Upper lobe of left lung (tissue), 6 donors: ENCODE results near the gene ZYG11B. TPM values are rescaled to one million over a fixed set of nuclear protein-coding genes. Genes with fewer than 3 reads are reported as not detected.
"Not testable (repeated sequence)": the region's sequence is repeated elsewhere in the genome, so short reads cannot be mapped to it uniquely, and the experiment has no call there.

Source experiments
- ATAC-seq, 2 donors: fragments of 200-7000 bp; cut with Tn5 transposase; one replicate each; pipeline ENCODE4 v1.9.1; 2022; ENCODE audit warnings: mild to moderate bottlenecking in 2 of 2, moderate library complexity in 2 of 2; ENCODE audit not compliant: low FRiP score in 2 of 2
- DNase-seq, 2 donors: peaks; one replicate each; pipeline ENCODE4 v3.0.0-alpha.2; 2019 to 2020
- H3K27ac ChIP-seq, 4 donors: fragments of 200-600 bp; sonication (generic); one replicate each; pipeline ENCODE4 v1.5.1; 2016 to 2019
- H3K27me3 ChIP-seq, 4 donors: fragments of 200-600 bp; sonication (generic); one replicate each; pipeline ENCODE4 v1.5.1; 2017 to 2019
- H3K36me3 ChIP-seq, 4 donors: fragments of 200-600 bp; sonication (generic); one replicate each; pipeline ENCODE4 v1.5.1; 2016 to 2019
- H3K4me1 ChIP-seq, 4 donors: fragments of 200-600 bp; sonication (generic); one replicate each; pipeline ENCODE4 v1.5.1; 2018 to 2019
- H3K4me3 ChIP-seq, 4 donors: fragments of 200-600 bp; sonication (generic); one replicate each; pipeline ENCODE4 v1.5.1; 2017 to 2019; ENCODE audit warnings: mild to moderate bottlenecking in 2 of 4, moderate library complexity in 1 of 4
- H3K9me3 ChIP-seq, 4 donors: fragments of 200-600 bp; sonication (generic); one replicate each; pipeline ENCODE4 v1.5.1; 2018 to 2019
- EP300 ChIP-seq, 4 donors: sonication (generic); formaldehyde crosslinking; IDR thresholded peaks; one replicate each; pipeline ENCODE4 v1.5.1; 2017; ENCODE audit warnings: antibody characterized with exemption in 4 of 4, control low read depth in 2 of 4
- POLR2A ChIP-seq, 4 donors: fragments of 450-650 bp; IDR thresholded peaks; one replicate each; pipeline ENCODE4 v1.5.1; 2016 to 2017; ENCODE audit warnings: antibody characterized with exemption in 4 of 4, mild to moderate bottlenecking in 2 of 4
- POLR2AphosphoS5 ChIP-seq, 2 donors: sonication (generic); formaldehyde crosslinking; IDR thresholded peaks; one replicate each; pipeline ENCODE4 v1.5.1; 2017; ENCODE audit warnings: antibody characterized with exemption in 2 of 2
- WGBS, 2 donors: methylation state at CpG; one replicate each; pipeline ENCODE4 v1.1.5; 2017 to 2018; 5-methylcytosine and 5-hydroxymethylcytosine counted together
- total RNA-seq, 6 donors: library from RNA; depleted of rRNA in 4 of 6; stranded (reverse); fragments of >200 nt in 4 of 6; gene quantifications; one replicate each; pipeline versions ENCODE4 v1.1.0 to v1.2.1, GENCODE V29; 2016 to 2021
- TF ChIP-seq, protein P1 (sequence below), 6 experiments: fragments of 450-650 bp in 4 of 6; fragments of 200-600 bp in 2 of 6; sonication (generic) in 2 of 6; IDR thresholded peaks; one replicate each; pipeline ENCODE4 v1.5.1; 2016 to 2019; ENCODE audit warnings: antibody characterized with exemption in 6 of 6
- donor health status: DM: no; HTN: no; CAD: no; lungs with moderate emphysema.
- donor health status: DM: no; HTN: yes; CAD: no; lungs with severe emphysema.

The ZYG11B gene
- total RNA-seq, 6 donors from 2014 or later, result 23.0 to 37.2 (median 25.7) TPM

DNA sequence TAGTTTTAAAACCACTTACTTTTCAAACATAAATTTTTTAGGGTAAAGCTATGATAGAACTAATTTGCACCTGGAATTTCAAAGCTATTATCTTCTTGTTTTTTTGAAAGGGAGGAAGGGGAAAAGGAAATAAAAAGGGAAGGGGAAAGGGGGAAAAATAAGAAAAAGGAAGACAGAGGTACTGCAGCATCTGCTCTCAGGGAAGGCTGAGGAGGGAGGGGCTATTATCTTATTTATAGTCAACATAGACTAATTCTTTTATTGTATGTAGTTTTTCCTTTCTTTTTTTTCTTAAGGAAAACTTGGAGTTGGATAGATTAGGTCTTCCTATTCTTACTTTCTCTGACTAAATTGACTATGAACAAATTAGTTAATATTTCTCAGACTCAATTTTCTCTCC is 74.8 kb downstream of the ZYG11B start:
- Histone ChIP-seq H3K4me3 (no peak overlapping the region), H3K27ac (no peak overlapping the region), H3K27me3 (no peaks in the 10 kb centered on the region), H3K4me1 (no peaks in the 10 kb centered on the region), H3K36me3 (peaks cover 5 to 63% (median 23%) of the 10 kb centered on the region in 4 donors), H3K9me3 (no peaks in the 10 kb centered on the region)
- TF ChIP-seq POLR2AphosphoS5 (IDR thresholded peaks at IDR 0.05) (no peak), POLR2A (IDR thresholded peaks at IDR 0.05) (no peak), EP300 (IDR thresholded peaks at IDR 0.05) (no peak)
- TF ChIP-seq, protein P1, sequence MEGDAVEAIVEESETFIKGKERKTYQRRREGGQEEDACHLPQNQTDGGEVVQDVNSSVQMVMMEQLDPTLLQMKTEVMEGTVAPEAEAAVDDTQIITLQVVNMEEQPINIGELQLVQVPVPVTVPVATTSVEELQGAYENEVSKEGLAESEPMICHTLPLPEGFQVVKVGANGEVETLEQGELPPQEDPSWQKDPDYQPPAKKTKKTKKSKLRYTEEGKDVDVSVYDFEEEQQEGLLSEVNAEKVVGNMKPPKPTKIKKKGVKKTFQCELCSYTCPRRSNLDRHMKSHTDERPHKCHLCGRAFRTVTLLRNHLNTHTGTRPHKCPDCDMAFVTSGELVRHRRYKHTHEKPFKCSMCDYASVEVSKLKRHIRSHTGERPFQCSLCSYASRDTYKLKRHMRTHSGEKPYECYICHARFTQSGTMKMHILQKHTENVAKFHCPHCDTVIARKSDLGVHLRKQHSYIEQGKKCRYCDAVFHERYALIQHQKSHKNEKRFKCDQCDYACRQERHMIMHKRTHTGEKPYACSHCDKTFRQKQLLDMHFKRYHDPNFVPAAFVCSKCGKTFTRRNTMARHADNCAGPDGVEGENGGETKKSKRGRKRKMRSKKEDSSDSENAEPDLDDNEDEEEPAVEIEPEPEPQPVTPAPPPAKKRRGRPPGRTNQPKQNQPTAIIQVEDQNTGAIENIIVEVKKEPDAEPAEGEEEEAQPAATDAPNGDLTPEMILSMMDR (IDR thresholded peaks at IDR 0.05), result no peak
- no peak for ATAC-seq
- DNase-seq, result no peak

DNA sequence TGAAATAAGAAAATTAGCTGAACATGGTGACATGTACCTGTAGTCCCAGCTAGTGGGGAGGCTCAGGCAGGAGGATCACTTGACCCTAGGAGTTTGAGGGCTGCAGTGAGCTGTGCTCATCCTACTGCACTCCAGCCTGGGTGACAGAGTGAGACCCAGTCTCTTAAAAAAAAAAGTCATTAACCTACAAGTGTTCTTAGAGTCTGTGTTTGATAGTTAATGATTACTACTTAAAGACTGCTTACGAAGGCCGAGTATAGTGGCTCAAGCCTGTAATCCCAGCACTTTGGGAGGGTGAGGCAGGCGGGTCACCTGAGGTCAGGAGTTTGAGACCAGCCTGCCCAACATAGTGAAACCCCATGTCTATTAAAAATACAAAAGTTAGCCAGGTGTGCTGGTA is 77.8 kb downstream of the ZYG11B start:
- not testable (repeated sequence) for H3K27me3 ChIP-seq, DNase-seq, H3K27ac ChIP-seq, ATAC-seq, H3K9me3 ChIP-seq, H3K4me3 ChIP-seq, H3K4me1 ChIP-seq
- H3K36me3 ChIP-seq, result peaks cover 5 to 57% (median 10%) of the 10 kb centered on the region in 4 donors
- WGBS, 2 donors, result 65% methylated on average over 3 of the region's 3 CpGs

DNA sequence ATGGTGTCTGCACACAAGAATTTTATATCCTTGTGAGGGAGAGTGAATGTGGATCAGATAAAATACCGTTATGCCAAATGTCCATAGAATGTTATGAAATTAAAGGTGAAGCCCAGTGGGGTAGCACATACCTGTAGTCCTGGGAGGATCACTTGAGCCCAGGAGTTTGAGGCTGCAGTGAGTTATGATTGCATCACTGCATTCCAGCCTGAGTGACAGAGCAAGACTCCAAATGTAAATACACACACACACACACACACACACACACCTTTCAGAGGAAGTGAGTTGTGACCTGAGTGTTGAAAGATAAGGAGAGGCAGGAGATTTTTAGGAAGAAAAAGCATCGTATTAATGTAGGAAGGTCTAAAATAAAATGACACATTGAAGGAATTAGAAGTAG is 88.2 kb downstream of the ZYG11B start:
- peaks cover 7 to 67% (median 39%) of the 10 kb centered on the region in 4 donors for H3K36me3 ChIP-seq
- H3K9me3 ChIP-seq, result no peaks in the 10 kb centered on the region
- H3K27ac ChIP-seq, result no peak overlapping the region
- TF ChIP-seq, protein P1 (IDR thresholded peaks at IDR 0.05), result no peak
- TF ChIP-seq EP300 (IDR thresholded peaks at IDR 0.05), result no peak
- TF ChIP-seq POLR2A (IDR thresholded peaks at IDR 0.05), result no peak
- TF ChIP-seq POLR2AphosphoS5 (IDR thresholded peaks at IDR 0.05), result no peak
- no peaks in the 10 kb centered on the region for H3K4me1 ChIP-seq
- DNase-seq, result peak in 1 of 2 donors; percentile 28
- H3K4me3 ChIP-seq, result no peak overlapping the region
- 64 to 75% methylated on average over 2 of the region's 2 CpGs for WGBS, 2 donors
- H3K27me3 ChIP-seq, result no peaks in the 10 kb centered on the region
- peak in 1 of 2 donors; percentile 77 for ATAC-seq

DNA sequence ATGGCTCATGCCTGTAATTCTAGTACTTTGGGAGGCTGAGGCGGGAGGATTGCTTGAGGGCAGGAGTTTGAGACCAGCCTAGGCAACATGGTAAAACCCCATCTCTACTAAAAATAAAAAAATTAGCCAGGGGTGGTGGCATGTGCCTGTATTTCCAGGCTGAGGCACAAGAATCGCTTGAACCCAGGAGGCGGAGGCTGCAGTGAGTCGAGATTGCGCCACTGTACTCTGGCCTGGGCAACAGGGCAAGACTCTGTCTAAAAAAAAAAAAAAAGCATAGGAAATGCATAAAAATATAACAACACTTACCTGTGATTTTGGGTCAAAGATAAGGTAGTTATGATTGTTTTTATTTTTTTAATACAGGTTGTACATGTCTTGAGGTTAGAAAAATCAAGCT is 94.6 kb downstream of the ZYG11B start:
- not testable (repeated sequence) for H3K27me3 ChIP-seq, H3K9me3 ChIP-seq, H3K4me3 ChIP-seq, DNase-seq, H3K4me1 ChIP-seq, ATAC-seq, H3K27ac ChIP-seq
- 90 to 94% methylated on average over 5 of the region's 5 CpGs for WGBS, 2 donors
- peaks cover 6 to 60% (median 37%) of the 10 kb centered on the region in 4 donors for H3K36me3 ChIP-seq

DNA sequence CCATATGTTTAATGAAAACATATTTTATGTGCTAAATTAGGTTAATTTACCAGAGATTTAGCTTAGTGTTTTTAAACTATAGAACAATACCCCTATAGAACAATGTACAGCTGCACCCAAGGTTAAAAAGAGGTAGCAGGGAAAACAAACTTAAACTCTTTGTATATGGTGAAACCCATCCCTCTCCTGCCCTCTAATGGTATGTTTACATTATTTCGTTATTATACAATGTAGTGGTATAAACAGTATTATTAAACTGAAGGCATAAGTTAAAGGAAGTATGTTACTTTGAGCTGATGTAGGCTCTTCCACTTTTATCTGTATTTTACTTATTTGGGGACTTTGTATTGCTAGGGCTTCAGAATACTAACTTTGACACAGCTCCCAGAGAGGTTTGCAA is 99.6 kb downstream of the ZYG11B start:
- Histone ChIP-seq H3K27ac (no peak overlapping the region), H3K4me3 (no peak overlapping the region), H3K9me3 (no peaks in the 10 kb centered on the region), H3K4me1 (no peaks in the 10 kb centered on the region), H3K36me3 (peaks cover 3 to 19% (median 9%) of the 10 kb centered on the region in 4 donors), H3K27me3 (no peaks in the 10 kb centered on the region)
- 11 to 28% methylated on average over 1 of the region's 1 CpG for WGBS, 2 donors
- no peak for DNase-seq
- TF ChIP-seq, protein P1 (IDR thresholded peaks at IDR 0.05), result no peak
- no peak for TF ChIP-seq POLR2AphosphoS5 (IDR thresholded peaks at IDR 0.05)
- TF ChIP-seq POLR2A (IDR thresholded peaks at IDR 0.05), result no peak
- no peak for TF ChIP-seq EP300 (IDR thresholded peaks at IDR 0.05)
- no peak for ATAC-seq

DNA sequence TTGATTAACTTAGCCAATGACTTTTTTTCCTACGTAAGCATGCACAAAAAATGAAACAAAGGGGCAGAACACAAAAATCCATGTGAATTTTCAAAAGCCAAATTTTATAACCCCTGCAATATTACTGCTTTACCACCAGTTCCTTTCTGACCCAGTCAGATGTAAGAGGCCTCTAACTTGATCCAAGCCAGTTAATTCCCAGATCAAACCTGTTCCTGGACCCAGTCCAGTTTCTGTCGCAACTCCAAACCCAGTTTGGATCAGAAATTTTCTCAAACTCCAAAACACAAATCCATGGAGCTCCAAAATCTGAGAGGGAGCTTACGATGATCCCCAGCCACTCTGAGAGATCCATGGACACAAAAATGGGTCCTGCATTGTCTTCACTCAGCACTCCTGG is 108.5 kb downstream of the ZYG11B start:
- Histone ChIP-seq H3K4me3 (no peak overlapping the region), H3K9me3 (no peaks in the 10 kb centered on the region), H3K36me3 (no peaks in the 10 kb centered on the region), H3K27ac (no peak overlapping the region), H3K4me1 (no peaks in the 10 kb centered on the region), H3K27me3 (no peaks in the 10 kb centered on the region)
- DNase-seq (no peak), ATAC-seq (no peak)
- 87 to 88% methylated on average over 3 of the region's 3 CpGs for WGBS, 2 donors
- no peak for TF ChIP-seq POLR2A (IDR thresholded peaks at IDR 0.05)
- TF ChIP-seq, protein P1 (IDR thresholded peaks at IDR 0.05), result no peak
- TF ChIP-seq EP300 (IDR thresholded peaks at IDR 0.05), result no peak
- no peak for TF ChIP-seq POLR2AphosphoS5 (IDR thresholded peaks at IDR 0.05)
